Loucy (cell line): ENCODE data around the gene STRBP.

Experiments
- H2AFZ ChIP-seq: fragments of 200-600 bp; sonication (generic); 2 replicates; pipeline ENCODE4 v1.6.0; 2016; ENCODE audit warnings: antibody characterized with exemption, mild to moderate bottlenecking, low read length, moderate library complexity
- H3F3A ChIP-seq: fragments of 200-600 bp; 2 replicates; pipeline ENCODE4 v1.6.0; 2016; ENCODE audit warnings: antibody characterized with exemption, low read depth, mild to moderate bottlenecking
- H3K27me3 ChIP-seq: fragments of 200-600 bp; sonication (generic); 2 replicates; pipeline ENCODE4 v1.6.1; 2014; ENCODE audit warnings: low read length, mild to moderate bottlenecking; ENCODE audit not compliant: insufficient read depth, poor library complexity, severe bottlenecking
- H3K36me3 ChIP-seq: fragments of 200-600 bp; sonication (generic); 2 replicates; pipeline ENCODE4 v1.6.1; 2016; ENCODE audit warnings: low read length; ENCODE audit not compliant: insufficient read depth
- H3K4me1 ChIP-seq: fragments of 200-600 bp; sonication (generic); 2 replicates; pipeline ENCODE4 v1.5.1; 2014; ENCODE audit warnings: low read length, mild to moderate bottlenecking; ENCODE audit not compliant: insufficient read depth, poor library complexity, severe bottlenecking
- H3K4me2 ChIP-seq: fragments of 200-600 bp; sonication (generic); 2 replicates; pipeline ENCODE4 v1.6.0; 2014; ENCODE audit warnings: antibody characterized with exemption, low read length, low read depth, mild to moderate bottlenecking; ENCODE audit not compliant: poor library complexity, severe bottlenecking
- H3K4me3 ChIP-seq: fragments of 200-600 bp; sonication (generic); 2 replicates; pipeline ENCODE4 v1.5.1; 2014; ENCODE audit warnings: low read length, mild to moderate bottlenecking, mixed read lengths; ENCODE audit not compliant: poor library complexity, severe bottlenecking
- H3K79me2 ChIP-seq: fragments of 200-600 bp; sonication (generic); 2 replicates; pipeline ENCODE4 v1.6.1; 2014; ENCODE audit warnings: low read length; ENCODE audit not compliant: insufficient read depth
- H3K9ac ChIP-seq: fragments of 200-600 bp; sonication (generic); 2 replicates; pipeline ENCODE4 v1.6.0; 2014; ENCODE audit warnings: mild to moderate bottlenecking, low read depth, low read length, moderate library complexity; ENCODE audit not compliant: poor library complexity, severe bottlenecking
- H3K9me2 ChIP-seq: fragments of 200-600 bp; sonication (generic); replicated peaks from 2 replicates; pipeline ENCODE4 v1.6.1; 2016; ENCODE audit warnings: low read depth, low read length, mixed read lengths
- H3K9me3 ChIP-seq: fragments of 200-600 bp; sonication (generic); 2 replicates; pipeline ENCODE4 v1.6.1; 2014; ENCODE audit warnings: mild to moderate bottlenecking, antibody characterized with exemption, low read length, low read depth; ENCODE audit not compliant: insufficient read depth
- H4K20me1 ChIP-seq: fragments of 200-600 bp; sonication (generic); 2 replicates; pipeline ENCODE4 v1.6.0; 2014; ENCODE audit warnings: antibody characterized with exemption, low read length, mild to moderate bottlenecking; ENCODE audit not compliant: insufficient read depth, poor library complexity, severe bottlenecking
- CTCF ChIP-seq: fragments of 200-600 bp; sonication (generic); conservative IDR thresholded peaks from 2 replicates; pipeline ENCODE4 v1.5.1; 2014; ENCODE audit warnings: mild to moderate bottlenecking, antibody characterized with exemption, low read length
- EZH2phosphoT487 ChIP-seq: fragments of 200-600 bp; IDR thresholded peaks from 2 replicates; pipeline ENCODE4 v1.6.1; 2018; ENCODE audit warnings: antibody characterized with exemption, mild to moderate bottlenecking, moderate library complexity, borderline replicate concordance

Gene STRBP

GRCh38 chr9:123096987-123097386 lies 171.4 kb downstream of the STRBP start:
- H3K9ac ChIP-seq: no peak overlapping the region
- peaks cover 69% of the 10 kb centered on the region; the same call in 1 of the 2 replicates for H3K36me3 ChIP-seq

GRCh38 chr9:123093141-123093540 lies 175.2 kb downstream of the STRBP start:
- Histone ChIP-seq H3K4me2 (no peak overlapping the region), H3F3A (no peaks in the 10 kb centered on the region), H3K27me3 (no peaks in the 10 kb centered on the region), H3K9me3 (no peaks in the 10 kb centered on the region), H2AFZ (no peak overlapping the region), H4K20me1 (no peaks in the 10 kb centered on the region), H3K9ac (no peak overlapping the region), H3K36me3 (peaks cover 60% of the 10 kb centered on the region; the same call in 1 of the 2 replicates), H3K4me3 (no peak overlapping the region), H3K9me2 (no peaks in the 10 kb centered on the region), H3K4me1 (no peaks in the 10 kb centered on the region), H3K79me2 (no peaks in the 10 kb centered on the region)
- TF ChIP-seq CTCF: no peak

More at GRCh38 chr9:123096987-123097386, 171.4 kb downstream of the STRBP start:
- Histone ChIP-seq H2AFZ (no peak overlapping the region), H3K27me3 (no peaks in the 10 kb centered on the region), H4K20me1 (no peaks in the 10 kb centered on the region), H3K79me2 (no peaks in the 10 kb centered on the region), H3F3A (no peaks in the 10 kb centered on the region), H3K9me2 (no peaks in the 10 kb centered on the region), H3K4me2 (no peak overlapping the region), H3K4me3 (no peak overlapping the region), H3K4me1 (no peaks in the 10 kb centered on the region), H3K9me3 (no peaks in the 10 kb centered on the region)
- TF ChIP-seq EZH2phosphoT487: no peak
- TF ChIP-seq CTCF: no peak

GRCh38 chr9:123091459-123091858 lies 176.9 kb downstream of the STRBP start:
- Histone ChIP-seq H3K4me2 (no peak overlapping the region), H3K79me2 (no peaks in the 10 kb centered on the region), H3K9ac (no peak overlapping the region), H3K9me3 (no peaks in the 10 kb centered on the region), H2AFZ (no peak overlapping the region), H3K9me2 (no peaks in the 10 kb centered on the region), H3F3A (no peaks in the 10 kb centered on the region), H3K27me3 (no peaks in the 10 kb centered on the region), H3K36me3 (peaks cover 45% of the 10 kb centered on the region; the same call in 1 of the 2 replicates), H4K20me1 (no peaks in the 10 kb centered on the region), H3K4me3 (no peak overlapping the region), H3K4me1 (no peaks in the 10 kb centered on the region)
- peak; percentile 61 for TF ChIP-seq CTCF
- TF ChIP-seq EZH2phosphoT487: no peak
